NCI-H510A (cell line): ENCODE data around the gene ARPC1A.
"Not testable (repeated sequence)": the region's sequence is repeated elsewhere in the genome, so short reads cannot be mapped to it uniquely, and the experiment has no call there.

ENCODE experiments used
- DNase-seq: peaks from one replicate; lab custom pipeline; 2025; lab: John Stamatoyannopoulos, UW

The ARPC1A gene

DNA sequence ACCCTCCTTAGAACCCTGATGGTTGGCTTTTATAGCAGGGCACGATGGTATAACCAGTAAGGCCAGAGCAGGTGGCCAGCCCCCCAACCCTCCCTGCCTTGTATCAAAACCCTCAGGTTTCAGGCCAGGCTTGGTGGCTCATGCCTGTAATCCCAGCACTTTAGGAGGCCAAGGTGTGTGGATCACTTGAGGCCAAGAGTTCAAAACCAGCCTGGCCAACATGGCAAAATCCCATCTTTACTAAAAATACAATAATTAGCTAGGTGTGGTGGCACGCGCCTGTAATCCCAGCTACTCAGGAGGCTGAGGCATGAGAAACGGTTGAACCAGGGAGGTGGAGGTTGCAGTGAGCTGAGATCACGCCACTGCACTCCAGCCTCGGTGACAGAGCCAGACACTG is 3.0 kb upstream of the ARPC1A start:
- not testable (repeated sequence) for DNase-seq

DNA sequence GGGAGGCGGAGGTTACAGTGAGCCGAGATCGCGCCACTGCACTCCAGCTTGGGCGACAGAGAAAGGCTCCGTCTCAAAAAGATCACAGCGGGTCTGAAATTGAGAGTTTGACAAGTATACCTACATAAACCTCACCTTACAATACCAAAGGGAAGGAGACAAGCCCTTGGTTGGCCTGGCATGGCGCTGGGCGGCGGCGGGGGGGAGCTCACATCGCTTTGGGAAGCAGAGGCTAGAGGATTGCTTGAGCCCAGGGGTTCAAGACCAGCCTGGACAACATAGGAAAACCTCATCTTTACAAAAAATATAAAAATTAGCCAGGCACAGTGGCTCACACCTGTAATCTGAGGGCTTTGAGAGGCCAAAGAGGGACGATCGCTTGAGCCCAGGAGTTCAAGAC is 1.1 kb upstream of the ARPC1A start:
- DNase-seq, result no peak

DNA sequence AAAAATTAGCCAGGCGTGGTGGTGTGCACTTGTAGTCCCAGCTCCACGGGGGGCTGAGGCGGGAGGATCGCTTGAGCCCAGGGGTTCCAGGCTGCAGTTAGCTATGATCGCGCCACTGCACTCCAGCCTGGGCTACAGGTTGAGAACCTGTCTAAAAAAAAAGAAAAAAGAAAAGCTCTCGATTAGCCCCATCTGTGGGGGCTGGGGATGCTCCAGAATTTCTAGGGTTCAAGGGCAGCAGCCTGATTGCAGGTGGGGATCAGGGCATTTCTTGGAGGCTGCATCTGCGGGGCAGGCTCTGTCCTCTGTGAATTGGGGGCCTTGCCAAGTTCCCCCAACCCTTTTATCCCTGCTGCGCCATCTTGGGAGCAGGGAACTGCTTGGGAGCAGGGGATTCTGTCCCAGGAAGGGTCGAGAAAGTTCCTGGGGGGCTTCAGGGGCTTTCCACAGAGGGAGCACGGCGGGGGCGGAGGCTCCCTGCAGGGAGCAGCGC is 651 bp upstream of the ARPC1A start:
- DNase-seq, result no peak

DNA sequence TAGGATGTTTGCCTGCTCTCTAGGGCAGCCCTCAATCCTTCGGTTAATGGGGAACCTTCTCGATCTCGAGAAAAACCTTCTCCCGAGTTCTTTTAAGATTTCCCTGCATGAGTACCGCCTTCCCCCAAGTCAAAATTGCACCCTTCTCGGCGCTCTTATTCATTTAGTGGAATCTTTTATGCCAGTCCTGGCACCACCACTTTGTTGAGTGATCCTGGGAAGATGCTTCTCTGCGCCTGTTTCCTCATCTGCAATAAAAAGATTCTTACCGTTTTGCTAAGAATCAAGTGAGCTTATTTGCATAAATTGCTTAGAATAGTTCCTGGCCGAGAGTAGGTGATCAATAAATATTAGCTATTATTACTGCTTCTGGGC is 697 bp downstream of the ARPC1A start:
- no peak for DNase-seq

DNA sequence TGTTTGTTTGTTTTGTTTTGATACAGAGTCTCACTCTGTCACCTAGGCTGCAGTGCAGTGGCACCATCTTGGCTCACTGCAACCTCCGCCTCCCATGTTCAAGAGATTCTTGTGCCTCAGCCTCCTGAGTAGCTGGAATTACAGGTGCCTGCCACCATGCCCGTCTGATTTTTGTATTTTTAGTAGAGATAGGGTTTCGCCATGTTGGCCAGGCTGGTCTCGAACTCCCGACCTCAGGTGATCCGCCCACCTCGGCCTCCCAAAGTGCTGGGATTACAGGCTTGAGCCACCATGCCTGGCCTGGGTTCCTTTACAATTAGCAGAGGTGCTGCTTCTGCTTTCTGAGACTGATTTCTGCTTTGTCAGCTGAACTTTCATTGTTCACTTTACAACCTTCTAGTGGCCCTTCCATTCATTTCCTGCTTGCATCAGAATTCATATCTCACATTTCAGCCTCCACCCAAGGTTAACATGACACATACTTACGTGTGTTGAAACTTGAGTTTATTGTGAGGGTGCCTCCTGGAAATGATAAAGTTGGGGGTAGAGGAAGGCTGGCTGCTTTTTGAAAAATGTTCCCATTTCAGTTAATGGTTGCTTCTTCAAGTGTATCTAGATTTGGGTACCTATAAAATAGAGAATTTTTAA is 4.7 kb downstream of the ARPC1A start:
- not testable (repeated sequence) for DNase-seq

DNA sequence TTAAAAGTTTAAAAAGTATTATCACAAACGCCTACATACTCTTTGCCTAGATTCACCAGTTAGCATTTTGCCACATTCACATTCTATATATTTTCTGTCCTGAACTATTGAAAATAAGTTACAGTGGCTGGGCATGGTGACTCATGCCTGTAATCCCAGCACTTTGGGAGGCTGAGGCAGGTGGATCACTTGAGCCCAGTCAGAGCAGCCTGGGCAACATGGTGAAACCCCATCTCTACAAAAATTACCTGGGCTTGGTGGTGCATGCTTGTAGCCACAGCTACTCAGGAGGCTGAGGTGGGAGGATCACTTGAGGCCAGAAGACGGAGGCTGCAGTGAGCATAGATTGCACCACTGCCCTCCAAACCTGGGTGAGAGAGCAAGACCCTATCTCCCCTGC is 5.3 kb downstream of the ARPC1A start:
- no peak for DNase-seq

DNA sequence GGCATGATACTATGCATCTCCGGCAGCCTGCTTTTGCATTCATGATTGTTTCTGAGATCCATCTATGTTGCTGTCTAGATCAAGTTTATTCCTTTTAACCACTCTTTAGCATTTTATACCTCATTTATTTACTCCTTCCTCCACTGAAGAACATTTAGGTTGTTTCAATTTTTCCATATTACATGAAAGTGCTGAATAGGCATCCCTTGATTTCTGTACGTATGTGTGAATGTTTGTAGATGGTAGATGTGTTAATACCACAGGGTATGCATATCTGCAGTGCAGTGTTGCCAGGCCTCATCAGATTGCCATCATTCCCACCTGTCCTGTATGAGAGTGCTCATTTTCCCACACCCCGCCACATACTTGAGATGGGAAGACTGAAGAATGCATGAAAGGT is 13.9 kb downstream of the ARPC1A start:
- no peak for DNase-seq

GRCh38 chr7:99340659-99341058 is 15.0 kb downstream of the ARPC1A start:
- DNase-seq, result no peak

GRCh38 chr7:99344061-99344647 is 18.5 kb downstream of the ARPC1A start:
- DNase-seq, result no peak

GRCh38 chr7:99350641-99351040 is 24.9 kb downstream of the ARPC1A start:
- DNase-seq, result not testable (repeated sequence)

GRCh38 chr7:99352247-99352646 is 26.5 kb downstream of the ARPC1A start:
- DNase-seq, result no peak

DNA sequence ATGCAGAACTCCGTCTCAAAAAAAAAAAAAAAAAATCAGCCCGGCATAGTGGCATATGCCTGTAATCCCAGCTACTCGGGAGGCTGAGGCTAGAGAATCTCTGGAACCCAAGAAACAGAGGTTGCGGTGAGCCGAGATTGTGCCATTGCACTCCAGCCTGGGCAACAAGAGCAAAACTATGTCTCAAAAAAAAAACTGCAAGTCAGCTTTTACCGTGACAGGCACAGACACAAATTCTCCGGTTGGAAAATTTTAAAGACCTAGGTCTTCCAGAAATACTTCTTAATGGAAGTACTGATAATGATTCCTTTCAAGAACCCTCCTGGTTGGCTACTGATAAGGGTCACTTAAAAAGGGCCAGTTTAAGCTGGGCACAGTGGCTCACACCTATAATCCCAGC is 29.4 kb downstream of the ARPC1A start:
- DNase-seq, result no peak

GRCh38 chr7:99357701-99358490 is 32.2 kb downstream of the ARPC1A start:
- no peak for DNase-seq

DNA sequence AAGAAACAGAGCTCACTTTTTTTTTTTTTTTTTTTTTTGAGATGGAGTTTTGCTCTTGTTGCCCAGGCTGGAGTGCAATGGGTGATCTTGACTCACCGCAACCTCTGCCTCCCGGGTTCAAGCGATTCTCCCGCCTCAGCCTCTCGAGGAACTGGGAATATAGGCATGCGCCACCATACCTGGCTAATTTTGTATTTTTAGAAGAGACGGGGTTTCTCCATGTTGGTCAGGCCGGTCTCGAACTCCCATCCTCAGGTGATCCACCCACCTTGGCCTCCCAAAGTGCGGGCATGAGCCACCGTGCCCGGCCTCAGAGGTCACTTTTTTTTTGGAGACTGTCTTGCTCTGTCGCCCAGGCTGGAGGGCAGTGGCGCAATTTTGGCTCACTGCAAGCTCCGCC is 32.8 kb downstream of the ARPC1A start:
- not testable (repeated sequence) for DNase-seq

GRCh38 chr7:99359465-99360154 is 33.9 kb downstream of the ARPC1A start:
- DNase-seq, result no peak

- DNase-seq, result no peak
Observed at GRCh38 chr7:99362801-99363200, 37.1 kb downstream of the ARPC1A start.

GRCh38 chr7:99363286-99363685 is 37.6 kb downstream of the ARPC1A start:
- no peak for DNase-seq

GRCh38 chr7:99365318-99366141 is 39.8 kb downstream of the ARPC1A start:
- no peak for DNase-seq

DNA sequence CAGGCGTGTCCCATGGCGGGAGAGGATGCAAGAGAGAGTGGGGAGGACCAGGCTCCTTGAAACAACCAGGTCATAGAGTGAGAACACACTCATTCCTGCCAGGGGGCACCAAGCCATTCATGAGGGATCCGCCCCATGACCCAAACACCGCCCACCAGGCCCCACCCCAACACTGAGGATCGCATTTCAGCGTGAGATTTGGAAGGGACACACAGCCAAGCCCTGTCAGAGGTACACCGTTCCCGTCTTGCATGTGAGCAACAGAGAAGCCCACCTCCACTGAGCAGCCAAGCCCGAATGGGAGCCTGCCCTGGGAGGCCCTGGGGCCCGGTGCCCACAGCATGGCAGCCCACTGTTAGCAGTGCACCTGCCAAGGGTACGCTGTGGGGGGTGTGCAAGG is 40.9 kb downstream of the ARPC1A start:
- DNase-seq, result no peak

DNA sequence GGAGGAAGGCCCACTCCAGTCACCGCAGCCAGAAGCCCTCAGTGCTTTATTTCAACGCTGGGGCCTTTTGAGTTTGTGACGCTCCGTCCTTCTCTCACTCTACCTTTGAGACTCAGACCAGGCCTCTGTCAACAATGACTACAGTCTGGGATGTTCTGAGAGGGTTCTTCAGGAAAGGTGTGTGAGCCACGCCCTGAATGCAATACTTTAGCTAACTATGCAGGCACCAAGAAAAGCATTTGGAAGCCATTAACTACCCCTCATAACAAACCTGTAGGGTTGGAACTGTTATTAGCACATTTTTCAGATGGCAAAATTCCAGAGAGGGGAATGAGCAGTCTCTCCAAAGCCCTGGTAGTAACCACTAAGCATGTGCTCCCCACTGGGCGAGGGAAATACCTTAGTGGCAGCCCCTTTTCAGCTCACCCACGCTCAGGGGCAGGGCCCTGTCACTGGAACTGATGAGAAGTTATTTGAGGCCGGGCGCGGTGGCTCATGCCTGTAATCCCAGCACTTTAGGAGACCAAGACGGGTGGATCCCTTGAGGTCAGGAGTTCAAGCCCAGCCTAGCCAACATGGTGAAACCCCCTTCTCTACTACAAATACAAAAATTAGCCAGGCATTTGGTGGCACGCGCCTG is 43.2 kb downstream of the ARPC1A start:
- no peak for DNase-seq

- no peak for DNase-seq
Observed at GRCh38 chr7:99369767-99370391, 44.2 kb downstream of the ARPC1A start.
